ENCODE results near the gene CREB1.

The CREB1 gene

GRCh38 chr2:207523005-207523404, 6.8 kb upstream of the CREB1 start:
- Histone ChIP-seq H3K27ac (ENCODE audit: low read length) (no peak overlapping the region), H3K4me1 (ENCODE audit: control insufficient read depth, insufficient read depth, low read length) (no peaks in the 10 kb centered on the region), H3K4me3 (ENCODE audit: low read length) (no peak overlapping the region), H3K36me3 (ENCODE audit: control insufficient read depth, insufficient read depth, low read length) (no peaks in the 10 kb centered on the region), H3K9me3 (ENCODE audit: control insufficient read depth, insufficient read depth, low read length) (no peaks in the 10 kb centered on the region), H3K27me3 (ENCODE audit: control insufficient read depth, insufficient read depth, low read length) (no peaks in the 10 kb centered on the region)
- DNase-seq (ENCODE audit: low read depth, low spot score), result no peak
- no CpG with 5 or more reads among the region's 1 CpG for WGBS (ENCODE audit: insufficient coverage, insufficient read length)

GRCh38 chr2:207525296-207525695, 4.5 kb upstream of the CREB1 start:
- Histone ChIP-seq H3K4me3 (ENCODE audit: low read length) (no peak overlapping the region), H3K9me3 (ENCODE audit: control insufficient read depth, insufficient read depth, low read length) (no peaks in the 10 kb centered on the region), H3K36me3 (ENCODE audit: control insufficient read depth, insufficient read depth, low read length) (no peaks in the 10 kb centered on the region), H3K27me3 (ENCODE audit: control insufficient read depth, insufficient read depth, low read length) (no peaks in the 10 kb centered on the region), H3K27ac (ENCODE audit: low read length) (no peak overlapping the region), H3K4me1 (ENCODE audit: control insufficient read depth, insufficient read depth, low read length) (no peaks in the 10 kb centered on the region)
- no CpG with 5 or more reads among the region's 1 CpG for WGBS (ENCODE audit: insufficient coverage, insufficient read length)
- no peak for DNase-seq (ENCODE audit: low read depth, low spot score)

- no CpG with 5 or more reads among the region's 17 CpGs for WGBS (ENCODE audit: insufficient coverage, insufficient read length)
- Histone ChIP-seq H3K36me3 (ENCODE audit: control insufficient read depth, insufficient read depth, low read length) (no peaks in the 10 kb centered on the region), H3K27me3 (ENCODE audit: control insufficient read depth, insufficient read depth, low read length) (no peaks in the 10 kb centered on the region), H3K9me3 (ENCODE audit: control insufficient read depth, insufficient read depth, low read length) (no peaks in the 10 kb centered on the region), H3K27ac (ENCODE audit: low read length) (no peak overlapping the region), H3K4me1 (ENCODE audit: control insufficient read depth, insufficient read depth, low read length) (no peaks in the 10 kb centered on the region), H3K4me3 (ENCODE audit: low read length) (peak overlapping the region; percentile 69)
- DNase-seq (ENCODE audit: low read depth, low spot score), result no peak
Measured at GRCh38 chr2:207528980-207529329, 807 bp upstream of the CREB1 start.

- WGBS (ENCODE audit: insufficient coverage, insufficient read length), result no CpG with 5 or more reads among the region's 93 CpGs
- Histone ChIP-seq H3K36me3 (ENCODE audit: control insufficient read depth, insufficient read depth, low read length) (no peaks in the 10 kb centered on the region), H3K27me3 (ENCODE audit: control insufficient read depth, insufficient read depth, low read length) (no peaks in the 10 kb centered on the region), H3K9me3 (ENCODE audit: control insufficient read depth, insufficient read depth, low read length) (no peaks in the 10 kb centered on the region), H3K4me1 (ENCODE audit: control insufficient read depth, insufficient read depth, low read length) (no peaks in the 10 kb centered on the region), H3K27ac (ENCODE audit: low read length) (no peak overlapping the region), H3K4me3 (ENCODE audit: low read length) (peak overlapping the region; percentile 69)
- no peak for DNase-seq (ENCODE audit: low read depth, low spot score)
Measured at GRCh38 chr2:207530160-207531031, 634 bp downstream of the CREB1 start.

GRCh38 chr2:207531032-207531952, 1.5 kb downstream of the CREB1 start:
- WGBS (ENCODE audit: insufficient coverage, insufficient read length), result no CpG with 5 or more reads among the region's 20 CpGs
- no peaks in the 10 kb centered on the region for H3K9me3 ChIP-seq (ENCODE audit: control insufficient read depth, insufficient read depth, low read length)
- H3K27me3 ChIP-seq (ENCODE audit: control insufficient read depth, insufficient read depth, low read length), result no peaks in the 10 kb centered on the region
- H3K4me3 ChIP-seq (ENCODE audit: low read length), result peak overlapping the region; percentile 58; the same call in 1 of the 2 replicates
- no peak for DNase-seq (ENCODE audit: low read depth, low spot score)
- H3K4me1 ChIP-seq (ENCODE audit: control insufficient read depth, insufficient read depth, low read length), result no peaks in the 10 kb centered on the region
- no peaks in the 10 kb centered on the region for H3K36me3 ChIP-seq (ENCODE audit: control insufficient read depth, insufficient read depth, low read length)
- H3K27ac ChIP-seq (ENCODE audit: low read length), result no peak overlapping the region

GRCh38 chr2:207532676-207533075, 2.9 kb downstream of the CREB1 start:
- Histone ChIP-seq H3K9me3 (ENCODE audit: control insufficient read depth, insufficient read depth, low read length) (no peaks in the 10 kb centered on the region), H3K4me1 (ENCODE audit: control insufficient read depth, insufficient read depth, low read length) (no peaks in the 10 kb centered on the region), H3K27me3 (ENCODE audit: control insufficient read depth, insufficient read depth, low read length) (no peaks in the 10 kb centered on the region), H3K4me3 (ENCODE audit: low read length) (no peak overlapping the region), H3K36me3 (ENCODE audit: control insufficient read depth, insufficient read depth, low read length) (no peaks in the 10 kb centered on the region), H3K27ac (ENCODE audit: low read length) (no peak overlapping the region)
- no peak for DNase-seq (ENCODE audit: low read depth, low spot score)
- WGBS (ENCODE audit: insufficient coverage, insufficient read length), result no CpG with 5 or more reads among the region's 9 CpGs

- no peaks in the 10 kb centered on the region for H3K4me1 ChIP-seq (ENCODE audit: control insufficient read depth, insufficient read depth, low read length)
- H3K9me3 ChIP-seq (ENCODE audit: control insufficient read depth, insufficient read depth, low read length), result no peaks in the 10 kb centered on the region
- H3K36me3 ChIP-seq (ENCODE audit: control insufficient read depth, insufficient read depth, low read length), result no peaks in the 10 kb centered on the region
- H3K27ac ChIP-seq (ENCODE audit: low read length), result no peak overlapping the region
- H3K4me3 ChIP-seq (ENCODE audit: low read length), result no peak overlapping the region
- DNase-seq (ENCODE audit: low read depth, low spot score), result no peak
- no peaks in the 10 kb centered on the region for H3K27me3 ChIP-seq (ENCODE audit: control insufficient read depth, insufficient read depth, low read length)
- 100% methylated on average over 1 of the region's 2 CpGs for WGBS (ENCODE audit: insufficient coverage, insufficient read length)
Measured at GRCh38 chr2:207533461-207534008, 3.8 kb downstream of the CREB1 start.

GRCh38 chr2:207534417-207534816, 4.7 kb downstream of the CREB1 start:
- Histone ChIP-seq H3K27ac (ENCODE audit: low read length) (no peak overlapping the region), H3K27me3 (ENCODE audit: control insufficient read depth, insufficient read depth, low read length) (no peaks in the 10 kb centered on the region), H3K4me1 (ENCODE audit: control insufficient read depth, insufficient read depth, low read length) (no peaks in the 10 kb centered on the region), H3K4me3 (ENCODE audit: low read length) (no peak overlapping the region), H3K36me3 (ENCODE audit: control insufficient read depth, insufficient read depth, low read length) (no peaks in the 10 kb centered on the region), H3K9me3 (ENCODE audit: control insufficient read depth, insufficient read depth, low read length) (no peaks in the 10 kb centered on the region)
- no CpG with 5 or more reads among the region's 3 CpGs for WGBS (ENCODE audit: insufficient coverage, insufficient read length)
- no peak for DNase-seq (ENCODE audit: low read depth, low spot score)

- H3K9me3 ChIP-seq (ENCODE audit: control insufficient read depth, insufficient read depth, low read length), result no peaks in the 10 kb centered on the region
- no peak overlapping the region for H3K4me3 ChIP-seq (ENCODE audit: low read length)
- no peak overlapping the region for H3K27ac ChIP-seq (ENCODE audit: low read length)
- H3K27me3 ChIP-seq (ENCODE audit: control insufficient read depth, insufficient read depth, low read length), result no peaks in the 10 kb centered on the region
- DNase-seq (ENCODE audit: low read depth, low spot score), result no peak
- WGBS (ENCODE audit: insufficient coverage, insufficient read length), result no CpG with 5 or more reads among the region's 2 CpGs
- no peaks in the 10 kb centered on the region for H3K36me3 ChIP-seq (ENCODE audit: control insufficient read depth, insufficient read depth, low read length)
- H3K4me1 ChIP-seq (ENCODE audit: control insufficient read depth, insufficient read depth, low read length), result no peaks in the 10 kb centered on the region
Measured at GRCh38 chr2:207539470-207539869, 9.7 kb downstream of the CREB1 start.

- H3K4me1 ChIP-seq (ENCODE audit: control insufficient read depth, insufficient read depth, low read length), result no peaks in the 10 kb centered on the region
- no peaks in the 10 kb centered on the region for H3K36me3 ChIP-seq (ENCODE audit: control insufficient read depth, insufficient read depth, low read length)
- no peaks in the 10 kb centered on the region for H3K9me3 ChIP-seq (ENCODE audit: control insufficient read depth, insufficient read depth, low read length)
- no CpG with 5 or more reads among the region's 2 CpGs for WGBS (ENCODE audit: insufficient coverage, insufficient read length)
- no peak overlapping the region for H3K4me3 ChIP-seq (ENCODE audit: low read length)
- H3K27me3 ChIP-seq (ENCODE audit: control insufficient read depth, insufficient read depth, low read length), result no peaks in the 10 kb centered on the region
- no peak for DNase-seq (ENCODE audit: low read depth, low spot score)
- H3K27ac ChIP-seq (ENCODE audit: low read length), result no peak overlapping the region
Measured at GRCh38 chr2:207540431-207540830, 10.7 kb downstream of the CREB1 start.

Data from iPS DF 6.9 (cell line).